AG09319 (cell line): ENCODE results near the gene WDR36.

Experiments
- DNase-seq: peaks from one replicate; pipeline ENCODE4 v3.0.0-alpha.2; 2010; ENCODE audit warnings: low read depth; ENCODE audit errors: extremely low read depth
- TF ChIP-seq, protein P1 (sequence below): IDR thresholded peaks from 2 replicates; pipeline ENCODE4 v1.5.1; 2011; ENCODE audit warnings: low read depth, mild to moderate bottlenecking, inconsistent platforms, low read length, moderate library complexity

Gene WDR36

DNA sequence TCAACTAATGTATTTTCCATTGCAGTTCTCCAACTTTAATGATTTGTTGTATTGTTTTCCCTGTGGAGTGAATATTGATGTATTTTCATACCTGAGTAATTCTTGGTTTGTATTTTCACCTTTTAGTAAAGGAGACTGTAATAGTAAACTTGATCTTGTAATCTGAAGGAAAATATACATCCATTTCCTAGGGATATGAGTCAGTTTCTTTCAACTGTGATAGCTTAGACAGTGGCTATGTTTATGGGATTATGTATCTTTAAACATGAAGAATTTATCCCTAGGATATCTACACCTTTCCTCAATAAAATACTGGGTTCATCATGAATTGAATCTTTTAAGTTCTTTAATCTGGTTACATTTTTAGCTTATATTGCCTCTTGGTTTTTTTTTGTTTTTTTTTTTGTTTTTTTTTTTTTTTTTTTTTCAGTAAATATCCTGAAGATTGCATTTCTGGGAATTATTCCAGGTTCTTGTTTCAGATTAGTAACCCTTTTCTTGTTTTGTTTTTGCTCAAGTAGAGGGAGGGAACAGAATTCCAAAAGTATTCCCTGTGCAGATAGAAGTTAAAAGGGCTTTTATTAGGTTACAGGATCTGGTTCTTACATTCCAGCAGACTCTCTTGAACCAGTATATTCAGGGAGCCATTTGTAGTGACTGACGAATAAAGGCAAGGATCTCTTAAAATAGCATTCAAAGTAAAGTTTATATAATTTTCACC, 7.1 kb downstream of the WDR36 start:
- TF ChIP-seq, protein P1, sequence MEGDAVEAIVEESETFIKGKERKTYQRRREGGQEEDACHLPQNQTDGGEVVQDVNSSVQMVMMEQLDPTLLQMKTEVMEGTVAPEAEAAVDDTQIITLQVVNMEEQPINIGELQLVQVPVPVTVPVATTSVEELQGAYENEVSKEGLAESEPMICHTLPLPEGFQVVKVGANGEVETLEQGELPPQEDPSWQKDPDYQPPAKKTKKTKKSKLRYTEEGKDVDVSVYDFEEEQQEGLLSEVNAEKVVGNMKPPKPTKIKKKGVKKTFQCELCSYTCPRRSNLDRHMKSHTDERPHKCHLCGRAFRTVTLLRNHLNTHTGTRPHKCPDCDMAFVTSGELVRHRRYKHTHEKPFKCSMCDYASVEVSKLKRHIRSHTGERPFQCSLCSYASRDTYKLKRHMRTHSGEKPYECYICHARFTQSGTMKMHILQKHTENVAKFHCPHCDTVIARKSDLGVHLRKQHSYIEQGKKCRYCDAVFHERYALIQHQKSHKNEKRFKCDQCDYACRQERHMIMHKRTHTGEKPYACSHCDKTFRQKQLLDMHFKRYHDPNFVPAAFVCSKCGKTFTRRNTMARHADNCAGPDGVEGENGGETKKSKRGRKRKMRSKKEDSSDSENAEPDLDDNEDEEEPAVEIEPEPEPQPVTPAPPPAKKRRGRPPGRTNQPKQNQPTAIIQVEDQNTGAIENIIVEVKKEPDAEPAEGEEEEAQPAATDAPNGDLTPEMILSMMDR, result no peak
- DNase-seq, result no peak

DNA sequence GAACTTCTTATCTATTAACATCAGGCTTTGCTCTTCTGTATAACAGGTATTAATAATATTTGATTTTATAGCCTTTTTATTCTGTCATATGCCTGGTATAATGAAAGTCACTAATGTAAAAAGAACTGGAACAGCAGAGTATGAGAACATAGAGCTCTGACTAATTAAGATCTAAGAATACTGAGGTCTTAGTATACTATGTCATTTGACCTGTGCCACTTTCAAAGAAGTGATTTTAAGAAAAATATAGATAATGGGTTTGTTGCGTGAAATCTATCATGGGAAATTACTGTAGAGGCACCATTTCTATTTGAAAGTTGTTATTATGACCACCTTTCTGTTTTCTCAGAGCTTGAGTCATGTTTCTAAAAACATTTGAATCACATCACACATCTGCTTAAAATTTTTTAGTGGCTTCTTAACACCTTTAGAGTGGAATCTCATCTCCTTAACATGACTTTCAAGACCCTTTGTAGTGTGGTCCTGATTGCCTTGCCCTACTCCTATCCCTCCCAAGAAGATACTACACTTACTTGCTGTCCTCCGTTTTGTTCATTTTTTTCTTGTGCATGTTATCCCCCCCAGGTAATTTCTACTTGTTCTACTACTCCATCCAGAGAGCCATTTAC, 14.3 kb downstream of the WDR36 start:
- DNase-seq, result no peak
- TF ChIP-seq, protein P1, result no peak

DNA sequence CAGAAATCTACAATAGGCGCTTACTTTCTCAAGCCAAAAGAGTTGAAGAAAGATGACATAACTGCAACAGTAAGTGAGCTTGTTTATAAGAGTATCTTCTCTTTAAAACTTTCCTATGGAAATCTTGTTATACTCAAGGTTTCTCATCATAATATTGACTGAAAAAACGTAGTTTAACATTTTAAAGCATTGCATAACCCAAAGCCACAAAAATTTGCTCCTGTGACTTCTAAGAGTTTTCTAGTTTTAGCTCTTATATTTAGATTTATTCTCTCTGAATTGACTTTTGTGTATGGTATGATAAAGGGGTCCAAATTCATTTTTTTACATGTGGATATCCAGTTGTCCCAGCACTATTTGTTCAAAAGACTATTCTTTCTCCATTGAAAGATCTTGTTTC, 15.2 kb downstream of the WDR36 start:
- TF ChIP-seq, protein P1, result no peak
- no peak for DNase-seq

DNA sequence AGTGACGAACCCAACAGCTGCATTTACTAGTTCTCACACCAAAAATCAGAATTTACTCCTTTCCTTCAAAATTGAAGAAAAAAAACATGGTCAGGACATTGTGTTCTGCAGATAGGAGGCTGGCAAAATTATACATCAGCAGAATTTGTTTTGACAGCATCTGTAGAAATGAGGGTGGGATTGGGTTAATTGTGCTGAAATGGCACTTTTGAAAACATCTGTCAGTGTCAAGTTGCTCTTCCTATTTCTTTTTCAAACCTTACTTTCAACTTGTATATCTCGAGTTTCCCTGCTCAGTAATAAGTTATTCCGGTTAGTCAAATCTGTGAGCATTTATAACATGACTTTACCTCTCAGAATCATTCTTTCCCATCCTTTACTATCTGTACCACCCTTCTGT, 19.8 kb downstream of the WDR36 start:
- TF ChIP-seq, protein P1, result no peak
- no peak for DNase-seq

DNA sequence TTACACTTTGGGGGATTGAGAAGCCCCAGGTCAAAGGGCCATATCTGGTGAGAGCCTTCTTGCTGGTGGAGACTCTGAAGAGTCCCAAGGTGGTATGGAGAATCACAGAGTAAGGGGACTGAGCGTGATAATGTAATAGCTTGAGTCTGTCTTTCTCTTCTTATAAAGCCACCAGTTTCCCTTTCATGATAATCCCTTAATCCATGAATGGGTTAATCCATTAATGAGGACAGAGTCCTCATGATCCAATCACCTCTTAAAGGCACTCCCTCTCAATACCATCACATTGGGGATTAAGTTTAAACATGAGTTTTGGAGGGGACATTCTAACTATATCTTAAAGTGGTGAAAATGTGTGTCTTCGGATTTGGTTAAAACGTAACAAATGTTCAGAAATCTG, 21.5 kb downstream of the WDR36 start:
- TF ChIP-seq, protein P1, result no peak

DNA sequence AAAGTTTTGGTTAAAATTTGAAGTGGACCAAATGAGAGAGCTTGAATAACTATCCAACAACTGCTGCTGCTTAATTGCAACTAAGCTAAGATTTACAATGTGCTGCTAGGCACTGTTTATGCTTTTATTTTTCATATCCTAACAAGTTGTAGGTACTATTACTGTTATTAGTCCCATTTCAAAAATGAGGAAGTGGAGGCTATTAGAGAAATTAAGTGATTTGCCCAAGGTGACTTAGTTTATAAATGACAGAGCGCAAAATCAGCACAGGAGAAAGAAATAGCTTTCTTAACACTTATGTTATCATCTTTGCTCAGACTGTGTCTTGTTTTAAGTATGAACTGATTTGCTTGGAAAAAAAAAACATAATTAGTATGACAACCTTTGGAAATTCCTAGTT, 23.1 kb downstream of the WDR36 start:
- no peak for DNase-seq
- TF ChIP-seq, protein P1, result no peak

More for the DNA sequence above, 21.5 kb downstream of the WDR36 start:
- no peak for DNase-seq

DNA sequence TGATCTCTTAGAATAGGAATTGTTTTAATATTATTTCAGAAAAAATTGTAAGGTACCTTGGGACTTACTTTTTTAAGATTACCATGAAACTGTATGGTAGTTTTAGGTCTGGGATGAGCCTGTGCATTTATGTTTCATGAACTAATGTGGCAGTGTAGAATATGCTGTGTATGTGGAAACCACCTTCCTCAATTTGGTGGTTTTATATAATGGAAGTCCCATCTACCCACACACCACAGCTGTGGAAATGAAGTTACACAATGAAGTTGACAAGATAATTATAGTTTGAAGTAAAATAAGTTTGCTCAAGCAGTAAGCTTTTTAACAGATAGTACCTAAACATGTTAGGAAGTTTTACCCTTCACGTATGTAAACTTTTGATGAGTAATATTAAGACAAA, 24.4 kb downstream of the WDR36 start:
- DNase-seq, result no peak
- TF ChIP-seq, protein P1, result no peak
